H1 (cell line): Measurements from ENCODE around the gene PREX1. TPM values are rescaled to one million over a fixed set of nuclear protein-coding genes. Genes with fewer than 3 reads are reported as not detected.

ENCODE experiments used
- BACH1 ChIP-seq: IDR thresholded peaks from 2 replicates; pipeline ENCODE4 v1.6.1; 2012; ENCODE audit warnings: low read length, improper control_type of control experiment
- BCL11A ChIP-seq, 2 experiments: IDR thresholded peaks; one replicate each; pipeline ENCODE4 v1.6.1; 2011; ENCODE audit warnings: low read depth in 2 of 2, low read length in 2 of 2, mild to moderate bottlenecking in 2 of 2
- CBX5 ChIP-seq: fragments of 300-800, 300-1000 bp; sonication (generic); IDR thresholded peaks from 2 replicates; pipeline ENCODE4 v1.7.1; 2016; ENCODE audit warnings: antibody characterized with exemption, low read length, low read depth
- CEBPB ChIP-seq: IDR thresholded peaks from 2 replicates; pipeline ENCODE4 v1.6.1; 2012; ENCODE audit warnings: low read depth, low read length
- EP300 ChIP-seq, 2 experiments: IDR thresholded peaks; 1 replicate in 1 of 2; 2 replicates in 1 of 2; pipeline ENCODE4 v1.6.1; 2011 to 2012; ENCODE audit warnings: low read depth in 2 of 2, low read length in 2 of 2, mild to moderate bottlenecking in 2 of 2, borderline replicate concordance in 1 of 2, inconsistent platforms in 1 of 2, moderate library complexity in 1 of 2
- JUND ChIP-seq: IDR thresholded peaks from 2 replicates; pipeline ENCODE4 v1.6.1; 2011; ENCODE audit warnings: mild to moderate bottlenecking, improper control_type of control experiment, low read length
- KDM1A ChIP-seq: fragments of 200-600, 300-600 bp; sonication (generic); IDR thresholded peaks from 2 replicates; pipeline ENCODE4 v1.7.1; 2016; ENCODE audit warnings: mild to moderate bottlenecking, low read length, borderline replicate concordance
- RNF2 ChIP-seq: fragments of 200-900, 300-1000 bp; sonication (generic); IDR thresholded peaks from 2 replicates; pipeline ENCODE4 v1.7.1; 2016; ENCODE audit warnings: borderline replicate concordance, low read depth, mild to moderate bottlenecking, antibody characterized with exemption, low read length; ENCODE audit not compliant: poor library complexity, severe bottlenecking; ENCODE audit errors: missing control alignments
- SP2 ChIP-seq: IDR thresholded peaks from 2 replicates; pipeline ENCODE4 v1.6.1; 2012; ENCODE audit warnings: mild to moderate bottlenecking, low read length, inconsistent platforms
- TCF12 ChIP-seq: IDR thresholded peaks from 2 replicates; pipeline ENCODE4 v1.6.1; 2011; ENCODE audit warnings: low read depth, mild to moderate bottlenecking, low read length
- polyA plus RNA-seq, 7 experiments: library from polyadenylated mRNA; depleted of rRNA in 3 of 7; stranded (reverse) in 5 of 7; unstranded in 2 of 7; fragments of >200 nt in 5 of 7; fragments of 200-250 nt in 2 of 7; gene quantifications; 1 replicate in 5 of 7; 2 replicates in 1 of 7; 4 replicates in 1 of 7; pipeline versions ENCODE4 v1.2.1 to v1.2.3, GENCODE V29; 2011 to 2013; ENCODE audit warnings: missing spikeins in 2 of 7, mixed read lengths in 2 of 7
- total RNA-seq: library from RNA; stranded (reverse); fragmentation: NEBNext Ultra II Directional; extraction: Animal tissue kit (Norgen Biotek cat#: 25700); gene quantifications from 2 replicates; pipeline ENCODE4 v1.2.1, GENCODE V29; 2021

Gene PREX1
- total and polyA plus RNA-seq, 2 of the 8 experiments (the other 6 are each of a cell fraction or from before 2014, with no cell fraction given): 10.7 to 12.8 TPM

- TF ChIP-seq RNF2: no peak
- no peak for TF ChIP-seq EP300 (IDR thresholded peaks at IDR 0.05; ENCODE audit: borderline replicate concordance in 1 of 2, low read depth in 2 of 2, low read length in 2 of 2)
- TF ChIP-seq TCF12: no peak
- TF ChIP-seq SP2: no peak
- no peak for TF ChIP-seq CEBPB
- no peak for TF ChIP-seq JUND
- TF ChIP-seq BACH1: no peak
- no peak for TF ChIP-seq BCL11A (IDR thresholded peaks at IDR 0.05; ENCODE audit: low read depth in 2 of 2, low read length in 2 of 2)
- TF ChIP-seq KDM1A: no peak
- TF ChIP-seq CBX5: no peak
Measured at GRCh38 chr20:48619126-48620101, 208.4 kb downstream of the PREX1 start (continued).
